Activated naive CD8-positive, alpha-beta T cell treated with anti-CD3 and anti-CD28 coated beads for 36 hours (primary cell): ENCODE measurements around the gene PICALM. TPM values are rescaled to one million over a fixed set of nuclear protein-coding genes. Genes with fewer than 3 reads are reported as not detected.

Source experiments
- DNase-seq: peaks from one replicate; pipeline ENCODE4 v3.0.0; 2021
- H3K27ac Mint-ChIP-seq: one replicate; pipeline ENCODE4 v1.8.0; 2022; ENCODE audit warnings: mild to moderate bottlenecking, moderate library complexity, mixed read lengths
- H3K27me3 Mint-ChIP-seq: one replicate; pipeline ENCODE4 v1.8.0; 2022; ENCODE audit warnings: mild to moderate bottlenecking, mixed read lengths
- H3K36me3 Mint-ChIP-seq: one replicate; pipeline ENCODE4 v1.8.0; 2021; ENCODE audit warnings: mild to moderate bottlenecking, mixed read lengths
- H3K4me1 Mint-ChIP-seq: one replicate; pipeline ENCODE4 v1.8.0; 2021; ENCODE audit warnings: mixed read lengths
- H3K4me3 Mint-ChIP-seq: one replicate; pipeline ENCODE4 v1.8.0; 2022; ENCODE audit warnings: mild to moderate bottlenecking, moderate library complexity, mixed read lengths
- H3K9me3 Mint-ChIP-seq: one replicate; pipeline ENCODE4 v1.8.0; 2022; ENCODE audit warnings: mixed read lengths
- total RNA-seq, 2 experiments: library from RNA; stranded (reverse); gene quantifications; one replicate each; pipeline ENCODE4 v1.2.3, GENCODE V29; 2021

PICALM gene
- total RNA-seq, 2 experiments from 2014 or later, result 35.8 to 41.1 TPM

GRCh38 chr11:86046116-86046515 is 22.8 kb downstream of the PICALM start:
- Mint-ChIP-seq H3K27me3 (no peaks in the 10 kb centered on the region), H3K27ac (peak overlapping the region; percentile 93), H3K4me3 (peak overlapping the region; percentile 48)

GRCh38 chr11:86043765-86044503 is 24.9 kb downstream of the PICALM start:
- peaks cover 2% of the 10 kb centered on the region for H3K9me3 Mint-ChIP-seq
- no peak overlapping the region for H3K4me3 Mint-ChIP-seq
- H3K27ac Mint-ChIP-seq, result peak overlapping the region; percentile 72
- DNase-seq, result no peak
- H3K27me3 Mint-ChIP-seq, result no peaks in the 10 kb centered on the region
- peaks cover 75% of the 10 kb centered on the region for H3K4me1 Mint-ChIP-seq
- H3K36me3 Mint-ChIP-seq, result peaks cover 39% of the 10 kb centered on the region

More at GRCh38 chr11:86046116-86046515, 22.8 kb downstream of the PICALM start:
- DNase-seq, result no peak
- Mint-ChIP-seq H3K4me1 (peaks cover 83% of the 10 kb centered on the region), H3K36me3 (peaks cover 48% of the 10 kb centered on the region), H3K9me3 (peaks cover 2% of the 10 kb centered on the region)

GRCh38 chr11:86041975-86042378 is 26.9 kb downstream of the PICALM start:
- peaks cover 2% of the 10 kb centered on the region for H3K9me3 Mint-ChIP-seq
- H3K27me3 Mint-ChIP-seq, result no peaks in the 10 kb centered on the region
- peaks cover 61% of the 10 kb centered on the region for H3K4me1 Mint-ChIP-seq
- peaks cover 27% of the 10 kb centered on the region for H3K36me3 Mint-ChIP-seq
- peak overlapping the region; percentile 57 for H3K27ac Mint-ChIP-seq
- DNase-seq, result peak; percentile 33
- no peak overlapping the region for H3K4me3 Mint-ChIP-seq

- H3K27ac Mint-ChIP-seq, result peak overlapping the region; percentile 31
- no peak for DNase-seq
- no peak overlapping the region for H3K4me3 Mint-ChIP-seq
- peaks cover 57% of the 10 kb centered on the region for H3K4me1 Mint-ChIP-seq
- no peaks in the 10 kb centered on the region for H3K27me3 Mint-ChIP-seq
- H3K9me3 Mint-ChIP-seq, result peaks cover 2% of the 10 kb centered on the region
- H3K36me3 Mint-ChIP-seq, result peaks cover 22% of the 10 kb centered on the region
Observed at GRCh38 chr11:86040919-86041850, 27.7 kb downstream of the PICALM start.

GRCh38 chr11:86039094-86039493 is 29.8 kb downstream of the PICALM start:
- no peaks in the 10 kb centered on the region for H3K9me3 Mint-ChIP-seq
- H3K4me3 Mint-ChIP-seq, result no peak overlapping the region
- DNase-seq, result no peak
- H3K27me3 Mint-ChIP-seq, result no peaks in the 10 kb centered on the region
- peak overlapping the region; percentile 19 for H3K27ac Mint-ChIP-seq
- peaks cover 14% of the 10 kb centered on the region for H3K36me3 Mint-ChIP-seq
- peaks cover 52% of the 10 kb centered on the region for H3K4me1 Mint-ChIP-seq

- peaks cover 50% of the 10 kb centered on the region for H3K4me1 Mint-ChIP-seq
- H3K36me3 Mint-ChIP-seq, result peaks cover 9% of the 10 kb centered on the region
- H3K27ac Mint-ChIP-seq, result peak overlapping the region; percentile 4
- no peaks in the 10 kb centered on the region for H3K9me3 Mint-ChIP-seq
- no peak overlapping the region for H3K4me3 Mint-ChIP-seq
- H3K27me3 Mint-ChIP-seq, result no peaks in the 10 kb centered on the region
- DNase-seq, result no peak
Observed at GRCh38 chr11:86037743-86038142, 31.1 kb downstream of the PICALM start.

- H3K9me3 Mint-ChIP-seq, result no peaks in the 10 kb centered on the region
- H3K4me1 Mint-ChIP-seq, result peaks cover 48% of the 10 kb centered on the region
- no peak overlapping the region for H3K4me3 Mint-ChIP-seq
- H3K36me3 Mint-ChIP-seq, result peaks cover 14% of the 10 kb centered on the region
- no peak for DNase-seq
- H3K27me3 Mint-ChIP-seq, result no peaks in the 10 kb centered on the region
- no peak overlapping the region for H3K27ac Mint-ChIP-seq
Observed at GRCh38 chr11:86035920-86036319, 33.0 kb downstream of the PICALM start.

GRCh38 chr11:86035164-86035563 is 33.7 kb downstream of the PICALM start:
- Mint-ChIP-seq H3K9me3 (no peaks in the 10 kb centered on the region), H3K27me3 (no peaks in the 10 kb centered on the region), H3K36me3 (peaks cover 17% of the 10 kb centered on the region), H3K4me1 (peaks cover 46% of the 10 kb centered on the region), H3K4me3 (no peak overlapping the region), H3K27ac (no peak overlapping the region)
- DNase-seq, result no peak

GRCh38 chr11:86034710-86035109 is 34.2 kb downstream of the PICALM start:
- Mint-ChIP-seq H3K36me3 (peaks cover 18% of the 10 kb centered on the region), H3K4me3 (no peak overlapping the region), H3K9me3 (no peaks in the 10 kb centered on the region), H3K27ac (no peak overlapping the region), H3K27me3 (no peaks in the 10 kb centered on the region), H3K4me1 (peaks cover 45% of the 10 kb centered on the region)
- DNase-seq, result no peak

- no peak for DNase-seq
- Mint-ChIP-seq H3K9me3 (no peaks in the 10 kb centered on the region), H3K27me3 (no peaks in the 10 kb centered on the region), H3K4me1 (peaks cover 30% of the 10 kb centered on the region), H3K4me3 (no peak overlapping the region), H3K27ac (peak overlapping the region; percentile 25), H3K36me3 (peaks cover 41% of the 10 kb centered on the region)
Observed at GRCh38 chr11:86021377-86021776, 47.5 kb downstream of the PICALM start.

- no peak for DNase-seq
- Mint-ChIP-seq H3K4me1 (peaks cover 29% of the 10 kb centered on the region), H3K27ac (no peak overlapping the region), H3K27me3 (no peaks in the 10 kb centered on the region), H3K4me3 (no peak overlapping the region), H3K36me3 (peaks cover 36% of the 10 kb centered on the region), H3K9me3 (no peaks in the 10 kb centered on the region)
Observed at GRCh38 chr11:86018249-86018648, 50.6 kb downstream of the PICALM start.

GRCh38 chr11:86016451-86016850 is 52.4 kb downstream of the PICALM start:
- H3K27me3 Mint-ChIP-seq, result no peaks in the 10 kb centered on the region
- H3K4me3 Mint-ChIP-seq, result no peak overlapping the region
- no peak for DNase-seq
- H3K27ac Mint-ChIP-seq, result peak overlapping the region; percentile 0
- H3K9me3 Mint-ChIP-seq, result no peaks in the 10 kb centered on the region
- H3K36me3 Mint-ChIP-seq, result peaks cover 28% of the 10 kb centered on the region
- H3K4me1 Mint-ChIP-seq, result peaks cover 20% of the 10 kb centered on the region

GRCh38 chr11:86015699-86016098 is 53.2 kb downstream of the PICALM start:
- peaks cover 21% of the 10 kb centered on the region for H3K36me3 Mint-ChIP-seq
- no peaks in the 10 kb centered on the region for H3K9me3 Mint-ChIP-seq
- H3K4me1 Mint-ChIP-seq, result peaks cover 14% of the 10 kb centered on the region

GRCh38 chr11:86014221-86014620 is 54.7 kb downstream of the PICALM start:
- Mint-ChIP-seq H3K36me3 (peaks cover 13% of the 10 kb centered on the region), H3K27ac (no peak overlapping the region)

More at GRCh38 chr11:86015699-86016098, 53.2 kb downstream of the PICALM start:
- Mint-ChIP-seq H3K4me3 (no peak overlapping the region), H3K27ac (no peak overlapping the region), H3K27me3 (no peaks in the 10 kb centered on the region)
- DNase-seq, result no peak

GRCh38 chr11:86013713-86014112 is 55.2 kb downstream of the PICALM start:
- Mint-ChIP-seq H3K27ac (no peak overlapping the region), H3K4me3 (no peak overlapping the region), H3K9me3 (no peaks in the 10 kb centered on the region), H3K4me1 (peaks cover 11% of the 10 kb centered on the region), H3K27me3 (no peaks in the 10 kb centered on the region), H3K36me3 (peaks cover 13% of the 10 kb centered on the region)
- no peak for DNase-seq

More at GRCh38 chr11:86014221-86014620, 54.7 kb downstream of the PICALM start:
- H3K27me3 Mint-ChIP-seq, result no peaks in the 10 kb centered on the region
- no peak overlapping the region for H3K4me3 Mint-ChIP-seq
- H3K9me3 Mint-ChIP-seq, result no peaks in the 10 kb centered on the region
- DNase-seq, result no peak
- H3K4me1 Mint-ChIP-seq, result peaks cover 12% of the 10 kb centered on the region
